CD14-positive monocyte (primary cell): Measurements from ENCODE around the gene KIFC3. TPM values are rescaled to one million over a fixed set of nuclear protein-coding genes. Genes with fewer than 3 reads are reported as not detected.

Experiments used
- DNase-seq, 3 donors: peaks; one replicate each; pipeline ENCODE4 v3.0.0-alpha.2; 2011 to 2022
- H2AFZ ChIP-seq: 2 replicates; pipeline ENCODE4 v1.6.0; 2012; ENCODE audit warnings: mild to moderate bottlenecking, low read depth, low read length, inconsistent platforms; ENCODE audit not compliant: insufficient read depth, poor library complexity, severe bottlenecking
- H3K27ac ChIP-seq, 2 donors: 1 replicate in 1 of 2; 2 replicates in 1 of 2; pipeline ENCODE4 v1.5.1; 2012 to 2013; ENCODE audit warnings: low read length in 2 of 2, control low read depth in 1 of 2, inconsistent platforms in 1 of 2, low read depth in 1 of 2, mild to moderate bottlenecking in 1 of 2
- H3K27me3 ChIP-seq, 2 donors: one replicate each; pipeline versions ENCODE4 v1.6.0 to v1.6.1; 2011 to 2013; ENCODE audit warnings: low read length in 2 of 2; ENCODE audit not compliant: control insufficient read depth in 2 of 2, insufficient read depth in 2 of 2
- H3K36me3 ChIP-seq, 2 donors: replicated peaks in 1 of 2; 1 replicate in 1 of 2; 2 replicates in 1 of 2; pipeline versions ENCODE4 v1.5.1 to v1.6.1; 2012 to 2013; ENCODE audit warnings: low read length in 2 of 2, control low read depth in 1 of 2, inconsistent platforms in 1 of 2, mild to moderate bottlenecking in 1 of 2; ENCODE audit not compliant: insufficient read depth in 2 of 2, control insufficient read depth in 1 of 2
- H3K4me1 ChIP-seq, 2 donors: 1 replicate in 1 of 2; 2 replicates in 1 of 2; pipeline versions ENCODE4 v1.5.1 to v1.6.1; 2012 to 2013; ENCODE audit warnings: low read length in 2 of 2, control low read depth in 1 of 2, inconsistent platforms in 1 of 2, mild to moderate bottlenecking in 1 of 2, moderate library complexity in 1 of 2; ENCODE audit not compliant: insufficient read depth in 2 of 2, control insufficient read depth in 1 of 2
- H3K4me2 ChIP-seq: replicated peaks from 2 replicates; pipeline ENCODE3; 2012; ENCODE audit warnings: low read length, moderate library complexity, mild to moderate bottlenecking; ENCODE audit not compliant: poor library complexity, severe bottlenecking; ENCODE audit errors: extremely low read depth
- H3K4me3 ChIP-seq, 3 experiments: fragments of 200-600 bp in 1 of 3; sonication (generic) in 1 of 3; replicated peaks in 1 of 3; 1 replicate in 2 of 3; 2 replicates in 1 of 3; pipeline ENCODE4 v1.5.1; 2011 to 2013; ENCODE audit warnings: low read length in 3 of 3, mild to moderate bottlenecking in 3 of 3, control low read depth in 2 of 3, low read depth in 2 of 3, inconsistent platforms in 1 of 3, moderate library complexity in 1 of 3
- H3K79me2 ChIP-seq: 2 replicates; pipeline ENCODE4 v1.6.0; 2012; ENCODE audit warnings: mild to moderate bottlenecking, control low read depth, inconsistent platforms, low read length, moderate library complexity; ENCODE audit not compliant: insufficient read depth
- H3K9ac ChIP-seq: 2 replicates; pipeline ENCODE4 v1.6.0; 2017; ENCODE audit warnings: low read length, mild to moderate bottlenecking; ENCODE audit not compliant: insufficient read depth, poor library complexity, severe bottlenecking
- H3K9me3 ChIP-seq, 2 donors: replicated peaks in 1 of 2; 1 replicate in 1 of 2; 2 replicates in 1 of 2; pipeline versions ENCODE4 v1.5.1 to v1.6.1; 2012 to 2013; ENCODE audit warnings: low read length in 2 of 2, control low read depth in 1 of 2; ENCODE audit not compliant: control insufficient read depth in 1 of 2, insufficient read depth in 1 of 2
- H4K20me1 ChIP-seq: 2 replicates; pipeline ENCODE4 v1.6.0; 2012; ENCODE audit warnings: mild to moderate bottlenecking, low read length, control low read depth, moderate library complexity; ENCODE audit not compliant: insufficient read depth
- H3K27ac Mint-ChIP-seq, 7 donors: one replicate each; pipeline ENCODE4 v1.8.0; 2020; ENCODE audit warnings: mild to moderate bottlenecking in 7 of 7, mixed read lengths in 7 of 7, moderate library complexity in 6 of 7, inconsistent platforms in 2 of 7
- H3K27me3 Mint-ChIP-seq, 3 donors: one replicate each; pipeline ENCODE4 v1.8.0; 2021 to 2022; ENCODE audit warnings: low read depth in 3 of 3, mild to moderate bottlenecking in 3 of 3, mixed read lengths in 3 of 3, moderate library complexity in 3 of 3, inconsistent platforms in 1 of 3
- H3K36me3 Mint-ChIP-seq, 2 donors: one replicate each; pipeline ENCODE4 v1.8.0; 2020; ENCODE audit warnings: mixed read lengths in 2 of 2, inconsistent platforms in 1 of 2, mild to moderate bottlenecking in 1 of 2
- H3K4me1 Mint-ChIP-seq: one replicate; pipeline ENCODE4 v1.8.0; 2020; ENCODE audit warnings: mild to moderate bottlenecking, mixed read lengths
- H3K4me3 Mint-ChIP-seq, 2 donors: one replicate each; pipeline ENCODE4 v1.8.0; 2020; ENCODE audit warnings: mild to moderate bottlenecking in 2 of 2, mixed read lengths in 2 of 2, moderate library complexity in 1 of 2
- H3K9me3 Mint-ChIP-seq, 7 donors: one replicate each; pipeline ENCODE4 v1.8.0; 2020 to 2022; ENCODE audit warnings: mixed read lengths in 7 of 7, mild to moderate bottlenecking in 6 of 7, moderate library complexity in 6 of 7, inconsistent platforms in 2 of 7
- CTCF ChIP-seq: fragments of 200-600 bp; IDR thresholded peaks from one replicate; pipeline ENCODE4 v1.8.0; 2022; ENCODE audit warnings: antibody characterized with exemption, mild to moderate bottlenecking
- WGBS: methylation state at CpG from one replicate; pipeline ENCODE4 v1.1.5; 2013; ENCODE audit warnings: missing lambda C conversion rate; ENCODE audit not compliant: insufficient coverage; 5-methylcytosine and 5-hydroxymethylcytosine counted together
- intact Hi-C, 2 donors: fragments of 100-400 bp; cut with micrococcal nuclease; formaldehyde crosslinking; loops; one replicate each; pipeline versions ENCODE4 v1.15.0 to v1.15.1; 2023
- polyA plus RNA-seq, 3 donors: library from polyadenylated mRNA; depleted of rRNA in 1 of 3; unstranded in 2 of 3; stranded (reverse) in 1 of 3; fragments of 300-500 nt in 2 of 3; fragments of >200 nt in 1 of 3; fragmentation: Illumina TruSeq in 2 of 3; gene quantifications; 1 replicate in 2 of 3; 2 replicates in 1 of 3; pipeline ENCODE4 v1.2.3, GENCODE V29; 2012 to 2021

KIFC3 gene
- polyA plus RNA-seq, 3 donors: 0.24 to 1.7 TPM; not detected in 1

- no peak for TF ChIP-seq CTCF
- 93% methylated on average over 6 of the region's 8 CpGs for WGBS
- Histone ChIP-seq H3K9me3 (no peaks in the 10 kb centered on the region), H3K4me3 (no peak overlapping the region), H4K20me1 (no peaks in the 10 kb centered on the region), H3K36me3 (no peaks in the 10 kb centered on the region), H3K27ac (no peak overlapping the region), H2AFZ (no peak overlapping the region), H3K4me2 (no peak overlapping the region), H3K27me3 (no peaks in the 10 kb centered on the region), H3K79me2 (no peaks in the 10 kb centered on the region), H3K9ac (no peak overlapping the region), H3K4me1 (no peaks in the 10 kb centered on the region)
- Mint-ChIP-seq H3K27me3 (peaks cover 1 to 6% (median 5%) of the 10 kb centered on the region in 3 donors), H3K4me3 (no peak overlapping the region), H3K36me3 (no peaks in the 10 kb centered on the region), H3K4me1 (no peaks in the 10 kb centered on the region), H3K27ac (no peak overlapping the region), H3K9me3 (no peaks in the 10 kb centered on the region)
- DNase-seq: no peak
- intact Hi-C loops: no loop called here
Measured at GRCh38 chr16:57785924-57786323, 16.4 kb downstream of the KIFC3 start.

GRCh38 chr16:57785385-57785784 is 16.9 kb downstream of the KIFC3 start:
- Histone ChIP-seq H3K4me3 (no peak overlapping the region), H3K36me3 (no peaks in the 10 kb centered on the region), H4K20me1 (no peaks in the 10 kb centered on the region), H3K27ac (no peak overlapping the region), H3K79me2 (no peaks in the 10 kb centered on the region), H3K4me1 (no peaks in the 10 kb centered on the region), H3K9ac (no peak overlapping the region), H3K4me2 (no peak overlapping the region), H3K27me3 (no peaks in the 10 kb centered on the region), H2AFZ (no peak overlapping the region), H3K9me3 (no peaks in the 10 kb centered on the region)
- Mint-ChIP-seq H3K27me3 (peaks cover 2 to 6% (median 5%) of the 10 kb centered on the region in 3 donors), H3K4me3 (no peak overlapping the region), H3K4me1 (no peaks in the 10 kb centered on the region), H3K27ac (no peak overlapping the region), H3K36me3 (no peaks in the 10 kb centered on the region), H3K9me3 (no peaks in the 10 kb centered on the region)
- intact Hi-C loops: no loop called here
- WGBS: 98% methylated on average over 6 of the region's 10 CpGs
- no peak for TF ChIP-seq CTCF
- no peak for DNase-seq
